Stimulated activated CD8-positive, alpha-beta memory T cell treated with anti-CD3 and anti-CD28 coated beads, Interleukin-2, amount 100 ng/mL, for 48 hours (primary cell): ENCODE measurements around the gene PRR27.
"Not testable (repeated sequence)": the region's sequence is repeated elsewhere in the genome, so short reads cannot be mapped to it uniquely, and the experiment has no call there.

ENCODE experiments used
- DNase-seq, 2 donors: peaks; one replicate each; pipeline ENCODE4 v3.0.0-alpha.2; 2020; ENCODE audit warnings: low read depth in 2 of 2

PRR27 gene

DNA sequence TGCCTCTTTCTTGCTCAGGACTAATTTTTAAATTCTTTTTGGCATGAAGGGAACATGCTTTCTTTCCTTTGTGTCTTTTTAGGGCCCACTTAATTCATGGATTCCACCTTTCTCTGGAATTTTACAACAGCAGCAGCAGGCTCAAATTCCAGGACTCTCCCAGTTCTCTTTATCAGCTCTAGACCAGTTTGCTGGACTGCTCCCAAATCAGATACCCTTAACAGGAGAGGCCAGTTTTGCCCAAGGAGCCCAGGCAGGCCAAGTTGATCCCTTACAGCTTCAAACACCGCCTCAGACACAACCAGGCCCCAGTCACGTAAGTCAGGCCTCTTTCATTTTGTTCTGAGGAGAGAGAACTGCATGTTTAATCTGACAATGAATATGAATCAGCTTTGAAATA lies 43.8 kb downstream of the PRR27 start:
- no peak for DNase-seq

- no peak for DNase-seq
Observed at GRCh38 chr4:70203601-70204000, 49.6 kb downstream of the PRR27 start.

DNA sequence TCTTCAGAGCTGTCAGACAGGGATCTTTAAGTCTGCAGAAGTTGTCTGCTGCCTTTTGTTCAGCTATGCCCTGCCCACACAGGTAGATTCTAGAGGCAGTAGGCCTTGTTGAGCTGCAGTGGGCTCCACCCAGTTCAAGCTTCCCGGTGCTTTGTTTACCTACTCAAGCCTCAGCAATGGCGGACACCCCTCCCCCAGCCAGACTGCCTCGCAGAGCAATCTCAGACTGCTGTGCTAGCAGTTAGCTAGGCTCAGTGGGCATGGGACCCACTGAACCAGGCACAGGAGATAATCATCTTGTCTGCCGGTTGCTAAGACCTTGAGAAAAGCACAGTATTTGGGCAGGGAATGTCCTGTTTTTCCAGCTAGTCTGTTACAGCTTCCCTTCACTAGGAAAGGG lies 58.7 kb downstream of the PRR27 start:
- DNase-seq = not testable (repeated sequence)
